Left renal cortex interstitium (tissue), 4 donors: ENCODE data around the gene UMAD1. TPM values are rescaled to one million over a fixed set of nuclear protein-coding genes. Genes with fewer than 3 reads are reported as not detected.

Experiments
- DNase-seq, 4 donors: peaks; one replicate each; pipeline ENCODE4 v3.0.0-alpha.2; 2013; ENCODE audit warnings: low read depth in 4 of 4, low spot score in 2 of 4, missing footprints in 1 of 4
- polyA plus RNA-seq, 4 donors: library from polyadenylated mRNA; unstranded; fragments of 120-200 nt; gene quantifications; one replicate each; pipeline ENCODE4 v1.2.1, GENCODE V29; 2013; ENCODE audit not compliant: insufficient read length in 4 of 4

Gene UMAD1
- polyA plus RNA-seq, 4 donors, result 18.0 to 22.2 (median 20.2) TPM

DNA sequence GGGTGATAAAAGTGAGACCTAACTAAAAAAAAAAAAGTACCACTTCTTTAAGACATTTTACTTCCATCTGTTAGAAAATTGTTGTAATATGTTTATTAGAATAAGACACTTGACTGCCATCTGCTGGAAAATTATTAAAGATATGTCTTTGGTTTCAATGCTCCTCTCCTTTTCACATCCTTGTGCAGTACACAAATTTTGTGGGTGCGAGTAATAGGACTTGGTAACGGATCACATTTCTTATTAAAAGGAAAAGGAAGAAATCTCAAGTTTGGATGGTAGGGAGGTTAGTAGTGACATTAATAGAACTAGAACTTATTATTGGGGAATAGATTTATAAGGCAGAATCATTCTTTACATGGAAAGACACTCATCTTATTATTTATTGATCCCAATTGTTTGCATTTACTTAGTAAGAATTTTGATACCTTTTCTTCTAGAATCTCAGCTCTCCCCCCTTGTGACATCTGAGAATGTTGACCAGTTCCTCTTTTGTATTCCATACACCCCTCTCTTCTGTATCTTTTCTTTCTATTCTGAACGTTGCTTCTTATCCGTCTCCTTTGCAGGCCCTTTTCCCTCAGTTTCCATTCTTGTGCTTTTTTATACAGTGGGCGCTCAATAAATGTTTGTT is 120.9 kb downstream of the UMAD1 start:
- no peak for DNase-seq

DNA sequence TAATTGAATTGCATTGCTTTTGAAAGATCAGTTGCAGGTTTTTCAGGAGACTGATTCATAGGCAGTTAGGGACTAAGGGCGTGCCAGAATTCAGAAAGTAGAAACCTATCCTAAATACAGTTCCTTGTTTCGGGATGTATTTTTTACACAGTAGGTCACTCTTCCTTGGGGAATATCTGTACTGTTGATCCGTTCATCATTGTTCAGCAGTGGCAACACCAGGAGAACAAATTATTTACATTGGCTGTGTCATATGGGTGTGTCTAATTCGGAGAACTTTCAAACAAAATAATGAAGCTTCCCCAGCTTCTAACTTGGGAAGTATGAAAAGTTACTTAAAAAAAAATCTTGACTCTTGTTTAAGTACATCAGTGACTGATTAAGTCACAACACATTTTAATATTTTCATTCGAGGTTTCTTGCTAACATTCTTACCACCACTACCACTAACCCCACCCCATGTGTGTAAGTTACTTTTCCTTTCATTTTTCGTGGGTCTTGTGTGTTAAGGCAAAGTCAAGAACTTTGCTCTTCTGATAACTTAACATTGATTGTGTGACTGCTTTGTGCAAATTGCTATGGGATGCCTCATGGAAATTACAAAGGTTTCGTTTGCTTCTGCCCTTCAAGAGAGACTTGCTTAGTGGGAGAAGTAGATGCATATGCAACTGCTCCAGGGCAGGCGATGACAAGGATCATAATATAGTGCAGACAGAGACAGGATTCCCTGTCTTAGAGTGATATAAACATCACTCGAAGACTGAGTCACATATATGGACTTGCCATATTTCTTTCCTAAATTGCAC is 121.6 kb downstream of the UMAD1 start:
- no peak for DNase-seq

- DNase-seq, result no peak
These were observed 124.2 kb downstream of the UMAD1 start for GRCh38 chr7:7764520-7765396.

- no peak for DNase-seq
These were observed 124.9 kb downstream of the UMAD1 start for GRCh38 chr7:7765422-7765821.

DNA sequence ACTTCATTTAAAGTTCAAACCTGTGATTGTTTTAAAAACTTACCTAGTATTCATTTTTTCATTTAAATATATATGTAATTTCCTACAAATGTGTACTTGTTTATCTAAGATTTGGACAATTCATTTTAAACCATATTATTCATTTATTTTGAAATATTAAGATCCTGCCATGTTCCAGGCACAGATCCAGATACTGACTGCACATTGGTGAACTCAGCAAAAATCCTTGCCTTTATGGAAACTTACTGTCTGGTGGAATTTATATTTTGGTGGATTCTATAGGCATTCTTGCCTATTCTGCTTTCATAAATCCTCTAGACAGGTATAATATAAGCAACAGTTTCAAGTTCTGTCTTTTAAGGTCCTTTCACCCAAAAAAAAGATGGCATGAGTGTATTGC is 126.1 kb downstream of the UMAD1 start:
- DNase-seq, result no peak

- no peak for DNase-seq
These were observed 128.6 kb downstream of the UMAD1 start for GRCh38 chr7:7768977-7769709.

- DNase-seq, result no peak
These were observed 129.4 kb downstream of the UMAD1 start for GRCh38 chr7:7769710-7770627.

DNA sequence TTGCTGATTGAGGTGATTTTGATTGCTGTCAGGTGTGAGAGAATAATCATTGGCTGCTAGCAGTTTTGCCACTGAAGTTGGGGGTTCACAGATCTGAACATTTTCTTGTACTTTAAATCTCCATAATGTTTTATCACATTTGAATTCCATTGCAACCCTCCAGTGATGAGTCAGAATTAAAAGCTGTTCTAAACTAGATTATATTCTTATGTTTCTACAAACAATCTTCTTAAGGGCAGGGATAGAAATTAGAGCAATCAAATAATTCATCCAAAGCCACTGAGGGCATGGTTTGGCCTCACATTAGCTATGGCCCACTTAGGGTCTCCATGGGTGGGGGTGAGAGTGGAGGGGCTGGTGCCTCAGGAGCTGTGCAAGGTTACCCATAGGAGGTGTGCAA is 130.9 kb downstream of the UMAD1 start:
- DNase-seq, result no peak

DNA sequence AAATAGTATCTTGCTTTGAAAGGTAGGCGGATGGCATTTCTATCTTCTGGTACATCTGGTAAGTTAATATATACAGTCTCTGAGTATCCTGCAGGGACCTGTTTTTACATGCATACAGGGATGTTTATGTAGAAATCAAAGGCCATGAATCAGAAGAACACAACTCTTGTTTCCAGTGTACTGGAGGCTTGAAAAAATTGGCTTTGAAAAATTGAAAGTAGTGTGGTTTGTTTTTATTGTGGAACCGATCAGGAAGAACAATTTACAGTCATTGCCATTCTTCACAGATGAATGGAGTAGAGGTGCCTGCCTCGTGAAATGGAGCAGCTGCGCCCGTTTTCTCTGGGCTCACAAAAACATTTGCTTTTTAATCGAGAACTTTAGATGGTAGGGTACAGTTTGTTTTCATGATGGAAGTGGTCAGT is 131.9 kb downstream of the UMAD1 start:
- DNase-seq, result peak; percentile 18 to 50 (median 32)

DNA sequence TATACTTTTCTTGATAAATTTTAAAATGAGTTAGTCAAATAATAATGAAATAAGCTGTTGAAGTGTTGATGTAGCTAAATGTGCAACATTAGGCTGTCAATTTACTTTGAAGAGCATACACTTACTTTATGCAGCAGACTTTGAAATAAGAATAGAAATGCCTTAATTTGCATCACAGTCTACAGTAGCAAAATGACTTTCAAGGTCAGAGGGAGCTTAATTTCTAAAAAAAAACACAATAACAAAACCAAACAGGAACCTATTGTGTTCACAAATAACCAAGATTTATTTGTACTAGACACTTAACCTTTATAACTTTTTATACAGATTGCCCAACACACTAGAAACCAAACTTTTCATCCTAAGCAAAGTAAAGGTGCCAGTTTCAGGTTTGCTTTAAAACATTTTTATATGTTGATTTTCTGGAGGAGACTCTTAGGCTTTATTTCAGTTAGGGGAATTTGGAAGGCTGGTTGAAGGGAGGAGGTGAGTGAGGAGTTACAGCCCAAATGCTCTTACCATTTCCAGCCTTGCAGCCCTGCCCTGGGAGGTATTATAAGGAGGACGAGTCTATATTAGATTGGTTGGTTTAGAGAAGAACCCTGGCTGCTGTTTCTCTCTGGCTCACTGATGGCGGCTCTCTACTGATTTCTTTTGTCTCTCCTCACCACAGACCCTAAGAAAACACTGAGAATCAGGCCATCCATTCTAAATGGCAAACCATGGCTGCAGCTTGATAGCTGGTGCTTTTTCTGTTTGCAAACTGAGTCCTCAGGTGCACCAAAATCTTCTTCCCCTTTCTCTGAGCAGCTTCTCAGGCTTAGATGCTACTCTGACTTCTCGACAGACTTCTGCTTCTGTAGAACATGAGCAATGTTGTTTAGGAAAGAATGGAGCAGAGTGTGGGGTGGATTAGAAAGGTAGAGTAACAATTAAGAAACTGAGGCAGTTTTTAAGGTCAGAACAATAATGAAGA is 133.1 kb downstream of the UMAD1 start:
- no peak for DNase-seq

DNA sequence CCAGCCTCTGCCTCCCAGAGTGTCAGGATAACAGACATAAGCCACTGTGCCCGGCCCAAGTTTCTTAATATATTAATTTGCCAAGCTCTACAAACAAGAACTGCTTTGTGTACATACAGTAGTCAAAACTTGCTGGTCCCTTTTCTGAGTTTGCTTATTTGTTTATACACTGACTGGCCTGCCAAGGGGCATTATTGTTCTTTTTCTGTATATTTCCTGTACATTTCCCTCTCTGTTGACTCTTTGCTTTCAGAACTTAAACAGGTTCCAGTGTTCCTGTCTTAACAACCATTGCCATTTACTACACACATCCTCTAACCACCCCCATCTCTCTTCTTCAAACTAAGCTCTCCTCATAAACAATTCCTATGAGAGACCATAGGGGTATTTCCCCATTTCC is 139.3 kb downstream of the UMAD1 start:
- DNase-seq, result no peak

DNA sequence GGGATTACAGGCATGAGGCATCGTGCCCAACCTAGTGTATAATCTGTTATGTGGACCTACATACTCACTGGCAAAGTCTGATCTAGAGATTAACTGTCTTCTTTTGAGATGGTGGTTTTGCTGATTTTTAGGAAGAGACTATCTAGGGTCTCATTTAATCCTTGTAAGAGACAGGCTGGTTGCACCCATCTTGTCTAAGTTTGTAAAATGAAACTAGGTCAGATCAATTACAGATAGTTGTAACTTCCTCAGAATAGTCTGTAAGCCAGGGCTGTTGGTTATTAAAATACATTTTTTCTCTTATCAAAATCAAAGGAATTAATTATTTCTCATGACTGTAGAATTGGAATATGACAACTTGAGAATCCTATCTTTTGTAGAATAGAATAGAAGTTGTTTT is 142.4 kb downstream of the UMAD1 start:
- no peak for DNase-seq

DNA sequence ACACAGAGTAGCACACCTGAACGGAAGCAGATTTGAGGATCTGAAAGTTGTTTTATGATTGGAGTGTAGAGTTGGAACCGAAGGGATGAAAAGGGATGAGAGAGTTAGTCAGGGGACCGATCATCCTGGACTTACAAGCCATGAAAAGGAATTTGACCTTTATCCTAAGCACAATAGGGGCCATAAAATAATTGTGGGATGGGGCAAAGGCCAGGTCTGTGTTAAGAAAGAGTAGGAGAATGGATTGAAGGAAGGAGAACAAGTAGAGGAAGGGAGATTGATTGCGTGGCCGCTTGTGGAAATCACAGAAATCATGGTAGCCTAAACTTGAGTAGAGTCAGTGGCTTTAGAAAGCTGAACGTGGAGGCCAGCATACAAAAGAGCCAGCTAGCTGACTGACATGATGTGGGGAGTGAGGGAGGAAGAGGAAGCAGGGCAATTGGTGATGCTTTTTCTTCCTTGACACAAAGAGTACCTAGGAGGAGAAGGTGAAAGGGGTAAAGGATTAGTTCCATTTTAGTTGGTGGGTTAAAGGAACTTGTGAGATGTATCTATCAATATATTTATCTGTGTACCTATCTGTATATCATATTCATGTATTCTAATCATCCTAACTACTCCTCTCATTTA is 144.9 kb downstream of the UMAD1 start:
- no peak for DNase-seq

GRCh38 chr7:7786595-7786994 is 146.0 kb downstream of the UMAD1 start:
- DNase-seq, result no peak

GRCh38 chr7:7789551-7789988 is 149.0 kb downstream of the UMAD1 start:
- DNase-seq, result no peak

DNA sequence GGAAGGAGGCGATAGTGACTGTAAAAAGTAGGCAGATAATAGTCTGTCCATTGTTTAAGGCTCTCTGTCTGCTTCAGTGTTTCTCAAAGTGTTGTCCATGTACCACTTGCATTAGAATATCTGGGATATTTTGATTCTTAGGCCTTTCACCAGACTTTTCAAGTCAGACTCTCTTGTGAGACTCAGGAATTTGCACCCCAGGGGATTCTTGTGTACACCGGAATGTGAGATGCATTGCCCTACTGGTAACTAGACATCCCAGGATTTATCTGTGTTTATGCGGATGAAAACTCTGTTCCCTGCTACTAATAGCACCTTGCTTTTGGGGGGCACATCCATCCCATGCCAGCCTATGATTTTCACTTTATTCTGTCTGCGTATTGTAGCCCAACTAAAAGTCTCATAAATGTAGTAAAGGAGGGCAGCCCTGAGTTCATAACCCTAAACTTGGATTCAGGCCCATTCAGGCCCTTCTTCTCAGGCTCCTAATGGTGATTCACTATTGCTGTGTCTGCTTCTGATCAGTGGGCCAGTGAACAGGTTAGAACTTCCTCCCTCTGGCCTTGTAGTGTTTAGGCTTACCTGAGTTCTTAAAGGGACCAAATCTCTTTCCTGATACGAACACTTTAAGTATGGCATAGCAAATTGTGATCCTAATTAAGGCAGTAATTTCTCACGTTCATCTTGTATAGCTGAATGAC is 149.6 kb downstream of the UMAD1 start:
- no peak for DNase-seq

GRCh38 chr7:7791523-7791922 is 151.0 kb downstream of the UMAD1 start:
- no peak for DNase-seq
